WTC11 (cell line): ENCODE data around the gene VARS1. TPM values are rescaled to one million over a fixed set of nuclear protein-coding genes. Genes with fewer than 3 reads are reported as not detected.

Experiments
- ATAC-seq: fragments of 200-7000 bp; cut with Tn5 transposase; 2 replicates; pipeline ENCODE4 v1.10.0; 2021; ENCODE audit warnings: mild to moderate bottlenecking, moderate library complexity
- CTCF ChIA-PET: fragments of 300-600 bp; sonication (Branson Sonifier 250); formaldehyde crosslinking; loops from one replicate; lab custom pipeline; 2021; ENCODE audit warnings: antibody characterized with exemption; lab: Charles Lee
- POLR2A ChIA-PET: fragments of 350-600 bp; sonication (Branson Sonifier 250); formaldehyde crosslinking; loops from one replicate; lab custom pipeline; 2021; ENCODE audit warnings: antibody characterized with exemption; lab: Charles Lee
- DNase-seq: peaks from one replicate; pipeline ENCODE4 v3.0.0; 2021; ENCODE audit warnings: low spot score
- H3K27ac Mint-ChIP-seq: 2 replicates; pipeline ENCODE4 v1.8.0; 2021; ENCODE audit warnings: mixed read lengths
- H3K27me3 Mint-ChIP-seq: 2 replicates; pipeline ENCODE4 v1.8.0; 2021; ENCODE audit warnings: low read depth, mild to moderate bottlenecking, moderate library complexity, mixed read lengths
- H3K36me3 Mint-ChIP-seq: 2 replicates; pipeline ENCODE4 v1.8.0; 2021; ENCODE audit warnings: mixed read lengths
- H3K4me1 Mint-ChIP-seq: 2 replicates; pipeline ENCODE4 v1.8.0; 2022; ENCODE audit warnings: mixed read lengths
- H3K4me3 Mint-ChIP-seq: 2 replicates; pipeline ENCODE4 v1.8.0; 2021; ENCODE audit warnings: mild to moderate bottlenecking, moderate library complexity, mixed read lengths
- H3K9me3 Mint-ChIP-seq: 2 replicates; pipeline ENCODE4 v1.8.0; 2021; ENCODE audit warnings: mixed read lengths
- ATF6 ChIP-seq: sonication (generic); formaldehyde crosslinking; IDR thresholded peaks from 2 replicates; pipeline ENCODE4 v1.8.1; 2023; ENCODE audit warnings: mild to moderate bottlenecking, missing genetic modification reagents
- CBFB ChIP-seq: sonication (generic); formaldehyde crosslinking; IDR thresholded peaks from 2 replicates; pipeline ENCODE4 v1.8.1; 2022; ENCODE audit warnings: mild to moderate bottlenecking, low read depth, missing genetic modification reagents
- CREM ChIP-seq: sonication (generic); formaldehyde crosslinking; IDR thresholded peaks from 2 replicates; pipeline ENCODE4 v1.8.1; 2022; ENCODE audit warnings: mild to moderate bottlenecking, missing genetic modification reagents, moderate library complexity
- ETV6 ChIP-seq: sonication (generic); formaldehyde crosslinking; IDR thresholded peaks from 2 replicates; pipeline ENCODE4 v1.8.1; 2022; ENCODE audit warnings: mild to moderate bottlenecking, missing genetic modification reagents
- GRHL2 ChIP-seq: fragments of 250-450 bp; sonication (Bioruptor Pico); IDR thresholded peaks from 2 replicates; pipeline ENCODE4 v1.8.0; 2022; ENCODE audit warnings: mild to moderate bottlenecking, moderate library complexity; ENCODE audit not compliant: insufficient replicate concordance, severe bottlenecking
- MXD4 ChIP-seq: fragments of 250-450 bp; sonication (Bioruptor Pico); IDR thresholded peaks from 2 replicates; pipeline ENCODE4 v1.8.0; 2021; ENCODE audit warnings: mild to moderate bottlenecking, moderate library complexity, borderline replicate concordance
- TP53 ChIP-seq: sonication (generic); formaldehyde crosslinking; IDR thresholded peaks from 2 replicates; pipeline ENCODE4 v1.8.1; 2023; ENCODE audit warnings: mild to moderate bottlenecking, missing genetic modification reagents
- USF2 ChIP-seq: sonication (generic); formaldehyde crosslinking; IDR thresholded peaks from 2 replicates; pipeline ENCODE4 v1.8.1; 2023; ENCODE audit warnings: mild to moderate bottlenecking, missing genetic modification reagents, moderate library complexity
- ZBTB21 ChIP-seq: sonication (generic); formaldehyde crosslinking; IDR thresholded peaks from 2 replicates; pipeline ENCODE4 v1.8.1; 2023; ENCODE audit warnings: mild to moderate bottlenecking, missing genetic modification reagents, borderline replicate concordance
- ZNF121 ChIP-seq: sonication (generic); formaldehyde crosslinking; IDR thresholded peaks from 2 replicates; pipeline ENCODE4 v1.8.0; 2023; ENCODE audit warnings: missing genetic modification reagents
- total RNA-seq: library from RNA; stranded (reverse); gene quantifications from 3 replicates; pipeline ENCODE4 v1.2.3, GENCODE V29; 2021
- TF ChIP-seq, protein P1 (sequence below): sonication (generic); formaldehyde crosslinking; IDR thresholded peaks from 2 replicates; pipeline ENCODE4 v1.8.1; 2023; ENCODE audit warnings: mild to moderate bottlenecking, missing genetic modification reagents, borderline replicate concordance
- TF ChIP-seq, protein P2 (sequence below): fragments of 250-450 bp; sonication (Bioruptor Pico); IDR thresholded peaks from 2 replicates; pipeline ENCODE4 v1.9.0; 2021; ENCODE audit warnings: mild to moderate bottlenecking
- TF ChIP-seq, protein P3 (sequence below): sonication (generic); formaldehyde crosslinking; IDR thresholded peaks from 2 replicates; pipeline ENCODE4 v1.8.0; 2023; ENCODE audit warnings: missing genetic modification reagents, mild to moderate bottlenecking, borderline replicate concordance
- TF ChIP-seq, protein P4 (sequence below): sonication (generic); formaldehyde crosslinking; IDR thresholded peaks from 2 replicates; pipeline ENCODE4 v1.8.0; 2022; ENCODE audit warnings: missing genetic modification reagents
- TF ChIP-seq, protein P5 (sequence below): sonication (generic); formaldehyde crosslinking; conservative IDR thresholded peaks from 2 replicates; pipeline ENCODE4 v1.8.1; 2022; ENCODE audit warnings: mild to moderate bottlenecking, missing genetic modification reagents

The VARS1 gene
- total RNA-seq, 1 experiment from 2014 or later, result 177 TPM

DNA sequence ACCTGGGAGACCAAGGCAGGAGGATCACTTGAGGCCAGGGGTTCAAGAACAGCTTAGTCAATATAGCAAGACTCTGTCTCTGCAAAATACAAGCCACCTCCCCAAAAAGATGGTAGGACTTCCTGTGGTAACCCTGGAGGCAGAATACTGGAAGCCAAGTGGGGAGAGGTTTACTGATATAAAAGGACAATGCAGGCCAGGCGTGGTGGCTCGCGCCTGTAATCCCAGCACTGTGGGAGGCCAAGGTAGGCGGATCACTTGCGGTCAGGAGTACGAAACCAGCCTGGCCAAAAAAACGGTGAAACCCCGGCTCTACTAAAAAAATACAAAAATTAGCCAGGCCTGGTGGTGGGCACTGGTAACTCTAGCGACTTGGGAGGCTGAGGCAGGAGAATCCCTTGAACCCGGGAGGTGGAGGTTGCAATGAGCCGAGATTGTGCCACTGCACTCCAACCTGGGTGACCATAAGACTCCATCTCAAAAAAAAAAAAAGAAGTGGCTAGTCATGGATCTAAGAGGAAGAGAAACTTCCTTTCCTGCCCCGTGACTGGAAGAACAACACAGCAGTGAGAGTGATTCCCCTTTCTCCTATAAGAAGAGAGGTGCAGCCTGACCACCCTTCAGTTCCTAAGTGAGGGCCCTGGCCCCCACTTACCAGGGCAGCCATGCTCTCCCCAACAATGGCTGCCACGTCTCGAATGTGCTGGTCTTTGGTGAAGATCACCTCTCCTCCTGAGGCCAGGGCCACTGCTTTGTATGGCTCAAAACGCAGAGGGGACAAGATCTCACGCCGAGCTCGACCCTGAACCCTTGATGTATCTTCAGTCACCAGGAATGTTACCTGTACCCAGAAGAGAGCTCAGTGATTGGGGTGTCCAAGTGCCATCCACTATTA, 26.9 kb downstream of the VARS1 start (continued):
- TF ChIP-seq, protein P1, sequence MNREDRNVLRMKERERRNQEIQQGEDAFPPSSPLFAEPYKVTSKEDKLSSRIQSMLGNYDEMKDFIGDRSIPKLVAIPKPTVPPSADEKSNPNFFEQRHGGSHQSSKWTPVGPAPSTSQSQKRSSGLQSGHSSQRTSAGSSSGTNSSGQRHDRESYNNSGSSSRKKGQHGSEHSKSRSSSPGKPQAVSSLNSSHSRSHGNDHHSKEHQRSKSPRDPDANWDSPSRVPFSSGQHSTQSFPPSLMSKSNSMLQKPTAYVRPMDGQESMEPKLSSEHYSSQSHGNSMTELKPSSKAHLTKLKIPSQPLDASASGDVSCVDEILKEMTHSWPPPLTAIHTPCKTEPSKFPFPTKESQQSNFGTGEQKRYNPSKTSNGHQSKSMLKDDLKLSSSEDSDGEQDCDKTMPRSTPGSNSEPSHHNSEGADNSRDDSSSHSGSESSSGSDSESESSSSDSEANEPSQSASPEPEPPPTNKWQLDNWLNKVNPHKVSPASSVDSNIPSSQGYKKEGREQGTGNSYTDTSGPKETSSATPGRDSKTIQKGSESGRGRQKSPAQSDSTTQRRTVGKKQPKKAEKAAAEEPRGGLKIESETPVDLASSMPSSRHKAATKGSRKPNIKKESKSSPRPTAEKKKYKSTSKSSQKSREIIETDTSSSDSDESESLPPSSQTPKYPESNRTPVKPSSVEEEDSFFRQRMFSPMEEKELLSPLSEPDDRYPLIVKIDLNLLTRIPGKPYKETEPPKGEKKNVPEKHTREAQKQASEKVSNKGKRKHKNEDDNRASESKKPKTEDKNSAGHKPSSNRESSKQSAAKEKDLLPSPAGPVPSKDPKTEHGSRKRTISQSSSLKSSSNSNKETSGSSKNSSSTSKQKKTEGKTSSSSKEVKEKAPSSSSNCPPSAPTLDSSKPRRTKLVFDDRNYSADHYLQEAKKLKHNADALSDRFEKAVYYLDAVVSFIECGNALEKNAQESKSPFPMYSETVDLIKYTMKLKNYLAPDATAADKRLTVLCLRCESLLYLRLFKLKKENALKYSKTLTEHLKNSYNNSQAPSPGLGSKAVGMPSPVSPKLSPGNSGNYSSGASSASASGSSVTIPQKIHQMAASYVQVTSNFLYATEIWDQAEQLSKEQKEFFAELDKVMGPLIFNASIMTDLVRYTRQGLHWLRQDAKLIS, result no peak
- TF ChIP-seq TP53 (CRISPR knock-in tag) (no peak), ETV6 (no peak)
- TF ChIP-seq, protein P2, sequence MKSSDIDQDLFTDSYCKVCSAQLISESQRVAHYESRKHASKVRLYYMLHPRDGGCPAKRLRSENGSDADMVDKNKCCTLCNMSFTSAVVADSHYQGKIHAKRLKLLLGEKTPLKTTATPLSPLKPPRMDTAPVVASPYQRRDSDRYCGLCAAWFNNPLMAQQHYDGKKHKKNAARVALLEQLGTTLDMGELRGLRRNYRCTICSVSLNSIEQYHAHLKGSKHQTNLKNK (CRISPR knock-in tag), result no peak

- Mint-ChIP-seq H3K27me3 (no peaks in the 10 kb centered on the region; the same call in 1 of the 2 replicates), H3K4me3 (no peak overlapping the region), H3K36me3 (peaks cover 7% of the 10 kb centered on the region; the same call in 1 of the 2 replicates), H3K27ac (no peak overlapping the region), H3K4me1 (peaks cover 23% of the 10 kb centered on the region), H3K9me3 (no peaks in the 10 kb centered on the region)
- no peak for DNase-seq
- POLR2A ChIA-PET, result interaction anchor here (1.1 to 1.3 kb wide), 2 partner anchors 35 to 83 kb away, joined by 3 to 5 read pairs; no protein-coding TSS in a partner anchor
- CTCF ChIA-PET, result interaction anchor here (0.9 to 1.8 kb wide), 4 partner anchors 63 to 216 kb away, joined by 4 to 9 read pairs (median 6); partner anchors contain the start of genes ABHD16A and LY6G5C
- no peak for ATAC-seq
- TF ChIP-seq GRHL2 (CRISPR knock-in tag) (no peak), ZNF121 (no peak), MXD4 (CRISPR knock-in tag) (no peak), CREM (CRISPR knock-in tag) (no peak), USF2 (no peak), CBFB (CRISPR knock-in tag) (no peak), ZBTB21 (CRISPR knock-in tag) (no peak), ATF6 (no peak)
- TF ChIP-seq, protein P3, sequence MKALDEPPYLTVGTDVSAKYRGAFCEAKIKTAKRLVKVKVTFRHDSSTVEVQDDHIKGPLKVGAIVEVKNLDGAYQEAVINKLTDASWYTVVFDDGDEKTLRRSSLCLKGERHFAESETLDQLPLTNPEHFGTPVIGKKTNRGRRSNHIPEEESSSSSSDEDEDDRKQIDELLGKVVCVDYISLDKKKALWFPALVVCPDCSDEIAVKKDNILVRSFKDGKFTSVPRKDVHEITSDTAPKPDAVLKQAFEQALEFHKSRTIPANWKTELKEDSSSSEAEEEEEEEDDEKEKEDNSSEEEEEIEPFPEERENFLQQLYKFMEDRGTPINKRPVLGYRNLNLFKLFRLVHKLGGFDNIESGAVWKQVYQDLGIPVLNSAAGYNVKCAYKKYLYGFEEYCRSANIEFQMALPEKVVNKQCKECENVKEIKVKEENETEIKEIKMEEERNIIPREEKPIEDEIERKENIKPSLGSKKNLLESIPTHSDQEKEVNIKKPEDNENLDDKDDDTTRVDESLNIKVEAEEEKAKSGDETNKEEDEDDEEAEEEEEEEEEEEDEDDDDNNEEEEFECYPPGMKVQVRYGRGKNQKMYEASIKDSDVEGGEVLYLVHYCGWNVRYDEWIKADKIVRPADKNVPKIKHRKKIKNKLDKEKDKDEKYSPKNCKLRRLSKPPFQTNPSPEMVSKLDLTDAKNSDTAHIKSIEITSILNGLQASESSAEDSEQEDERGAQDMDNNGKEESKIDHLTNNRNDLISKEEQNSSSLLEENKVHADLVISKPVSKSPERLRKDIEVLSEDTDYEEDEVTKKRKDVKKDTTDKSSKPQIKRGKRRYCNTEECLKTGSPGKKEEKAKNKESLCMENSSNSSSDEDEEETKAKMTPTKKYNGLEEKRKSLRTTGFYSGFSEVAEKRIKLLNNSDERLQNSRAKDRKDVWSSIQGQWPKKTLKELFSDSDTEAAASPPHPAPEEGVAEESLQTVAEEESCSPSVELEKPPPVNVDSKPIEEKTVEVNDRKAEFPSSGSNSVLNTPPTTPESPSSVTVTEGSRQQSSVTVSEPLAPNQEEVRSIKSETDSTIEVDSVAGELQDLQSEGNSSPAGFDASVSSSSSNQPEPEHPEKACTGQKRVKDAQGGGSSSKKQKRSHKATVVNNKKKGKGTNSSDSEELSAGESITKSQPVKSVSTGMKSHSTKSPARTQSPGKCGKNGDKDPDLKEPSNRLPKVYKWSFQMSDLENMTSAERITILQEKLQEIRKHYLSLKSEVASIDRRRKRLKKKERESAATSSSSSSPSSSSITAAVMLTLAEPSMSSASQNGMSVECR, result no peak
- TF ChIP-seq, protein P4, sequence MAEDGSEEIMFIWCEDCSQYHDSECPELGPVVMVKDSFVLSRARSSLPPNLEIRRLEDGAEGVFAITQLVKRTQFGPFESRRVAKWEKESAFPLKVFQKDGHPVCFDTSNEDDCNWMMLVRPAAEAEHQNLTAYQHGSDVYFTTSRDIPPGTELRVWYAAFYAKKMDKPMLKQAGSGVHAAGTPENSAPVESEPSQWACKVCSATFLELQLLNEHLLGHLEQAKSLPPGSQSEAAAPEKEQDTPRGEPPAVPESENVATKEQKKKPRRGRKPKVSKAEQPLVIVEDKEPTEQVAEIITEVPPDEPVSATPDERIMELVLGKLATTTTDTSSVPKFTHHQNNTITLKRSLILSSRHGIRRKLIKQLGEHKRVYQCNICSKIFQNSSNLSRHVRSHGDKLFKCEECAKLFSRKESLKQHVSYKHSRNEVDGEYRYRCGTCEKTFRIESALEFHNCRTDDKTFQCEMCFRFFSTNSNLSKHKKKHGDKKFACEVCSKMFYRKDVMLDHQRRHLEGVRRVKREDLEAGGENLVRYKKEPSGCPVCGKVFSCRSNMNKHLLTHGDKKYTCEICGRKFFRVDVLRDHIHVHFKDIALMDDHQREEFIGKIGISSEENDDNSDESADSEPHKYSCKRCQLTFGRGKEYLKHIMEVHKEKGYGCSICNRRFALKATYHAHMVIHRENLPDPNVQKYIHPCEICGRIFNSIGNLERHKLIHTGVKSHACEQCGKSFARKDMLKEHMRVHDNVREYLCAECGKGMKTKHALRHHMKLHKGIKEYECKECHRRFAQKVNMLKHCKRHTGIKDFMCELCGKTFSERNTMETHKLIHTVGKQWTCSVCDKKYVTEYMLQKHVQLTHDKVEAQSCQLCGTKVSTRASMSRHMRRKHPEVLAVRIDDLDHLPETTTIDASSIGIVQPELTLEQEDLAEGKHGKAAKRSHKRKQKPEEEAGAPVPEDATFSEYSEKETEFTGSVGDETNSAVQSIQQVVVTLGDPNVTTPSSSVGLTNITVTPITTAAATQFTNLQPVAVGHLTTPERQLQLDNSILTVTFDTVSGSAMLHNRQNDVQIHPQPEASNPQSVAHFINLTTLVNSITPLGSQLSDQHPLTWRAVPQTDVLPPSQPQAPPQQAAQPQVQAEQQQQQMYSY (CRISPR knock-in tag), result no peak
- TF ChIP-seq, protein P5, sequence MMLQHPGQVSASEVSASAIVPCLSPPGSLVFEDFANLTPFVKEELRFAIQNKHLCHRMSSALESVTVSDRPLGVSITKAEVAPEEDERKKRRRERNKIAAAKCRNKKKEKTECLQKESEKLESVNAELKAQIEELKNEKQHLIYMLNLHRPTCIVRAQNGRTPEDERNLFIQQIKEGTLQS (CRISPR knock-in tag), result no peak
- TF ChIP-seq, protein P2 (CRISPR knock-in tag), result no peak
Observed at GRCh38 chr6:31767096-31767645, 28.4 kb downstream of the VARS1 start.
